ENCODE data around the gene AK9.

Gene AK9

DNA sequence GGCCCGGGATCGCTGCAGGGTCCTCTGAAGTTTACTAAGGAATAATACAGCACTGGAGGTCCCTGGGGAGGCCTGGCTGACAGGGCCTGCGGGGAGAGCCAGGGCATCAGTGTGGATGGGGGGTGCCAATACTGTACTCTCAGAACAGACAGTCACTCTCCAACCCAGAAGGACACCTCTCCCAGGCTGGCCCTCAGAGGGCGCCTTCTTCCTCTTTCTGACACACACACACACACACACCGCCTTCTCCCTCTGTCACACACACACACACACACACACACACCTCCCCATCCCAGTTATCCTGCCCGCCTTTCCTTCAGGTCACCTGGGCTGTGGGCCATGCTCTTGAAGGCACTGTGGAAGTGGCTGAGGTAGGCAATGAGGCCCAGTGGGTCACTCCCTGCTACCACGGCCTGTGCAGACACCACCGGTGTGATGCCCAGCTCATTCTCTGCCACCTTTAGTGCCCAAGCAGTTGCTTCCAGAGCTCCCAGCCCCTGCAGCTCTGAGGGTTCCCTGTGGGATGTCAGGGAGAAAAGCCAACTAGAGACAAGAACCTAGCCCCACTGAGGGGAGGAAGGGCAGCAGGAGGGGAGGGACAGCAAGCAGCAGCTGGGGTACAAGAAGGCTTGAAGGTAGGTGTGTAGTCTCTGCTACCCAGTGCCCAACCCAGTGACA lies 243.0 kb downstream of the AK9 start:
- DNase-seq (ENCODE audit: low spot score): no peak
- TF ChIP-seq, protein P1, sequence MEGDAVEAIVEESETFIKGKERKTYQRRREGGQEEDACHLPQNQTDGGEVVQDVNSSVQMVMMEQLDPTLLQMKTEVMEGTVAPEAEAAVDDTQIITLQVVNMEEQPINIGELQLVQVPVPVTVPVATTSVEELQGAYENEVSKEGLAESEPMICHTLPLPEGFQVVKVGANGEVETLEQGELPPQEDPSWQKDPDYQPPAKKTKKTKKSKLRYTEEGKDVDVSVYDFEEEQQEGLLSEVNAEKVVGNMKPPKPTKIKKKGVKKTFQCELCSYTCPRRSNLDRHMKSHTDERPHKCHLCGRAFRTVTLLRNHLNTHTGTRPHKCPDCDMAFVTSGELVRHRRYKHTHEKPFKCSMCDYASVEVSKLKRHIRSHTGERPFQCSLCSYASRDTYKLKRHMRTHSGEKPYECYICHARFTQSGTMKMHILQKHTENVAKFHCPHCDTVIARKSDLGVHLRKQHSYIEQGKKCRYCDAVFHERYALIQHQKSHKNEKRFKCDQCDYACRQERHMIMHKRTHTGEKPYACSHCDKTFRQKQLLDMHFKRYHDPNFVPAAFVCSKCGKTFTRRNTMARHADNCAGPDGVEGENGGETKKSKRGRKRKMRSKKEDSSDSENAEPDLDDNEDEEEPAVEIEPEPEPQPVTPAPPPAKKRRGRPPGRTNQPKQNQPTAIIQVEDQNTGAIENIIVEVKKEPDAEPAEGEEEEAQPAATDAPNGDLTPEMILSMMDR (IDR thresholded peaks at IDR 0.05; ENCODE audit: extremely low read depth, missing control alignments): no peak

DNA sequence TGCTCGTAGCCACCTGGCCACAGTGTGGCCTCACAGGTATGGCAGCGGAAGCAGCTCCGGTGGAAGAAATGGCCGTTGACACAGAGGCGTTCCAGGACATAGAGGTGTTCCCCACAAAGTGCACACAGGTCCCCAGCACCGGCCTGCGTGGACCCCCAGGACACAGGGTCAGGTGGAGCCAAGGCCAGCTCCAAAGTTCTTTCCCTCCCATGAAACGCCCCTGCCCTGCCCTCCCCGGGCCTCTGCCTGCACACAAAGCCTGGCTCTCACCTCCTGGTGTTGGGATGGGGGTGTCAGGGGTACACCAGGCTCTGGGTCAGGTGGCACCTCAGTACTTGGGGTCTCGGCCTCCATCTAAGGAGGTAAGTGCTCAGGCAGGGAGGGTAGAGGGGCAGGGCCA lies 243.9 kb downstream of the AK9 start:
- no peak for DNase-seq (ENCODE audit: low spot score)

DNA sequence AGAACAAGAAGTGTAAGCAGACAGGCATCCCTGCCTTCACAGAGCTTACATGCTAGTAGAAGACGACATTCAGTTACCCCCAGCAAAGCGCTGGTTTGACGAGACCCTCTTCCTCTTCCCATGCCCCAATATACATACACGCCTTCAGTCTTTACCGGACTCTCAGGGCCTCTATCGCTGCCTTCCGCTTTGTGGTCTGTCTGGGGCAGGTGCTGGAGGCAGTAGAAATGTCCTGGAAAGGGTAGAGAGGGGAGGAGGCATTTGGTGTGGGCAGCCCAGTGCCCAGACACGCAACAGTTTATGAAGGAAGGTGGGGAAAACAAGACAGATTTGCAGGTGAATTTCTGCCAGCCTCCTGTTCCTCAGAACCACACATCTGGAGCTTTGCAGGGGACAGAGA lies 244.5 kb downstream of the AK9 start:
- TF ChIP-seq, protein P1 (IDR thresholded peaks at IDR 0.05; ENCODE audit: extremely low read depth, missing control alignments): no peak

More for the DNA sequence above, 243.9 kb downstream of the AK9 start:
- TF ChIP-seq, protein P1 (IDR thresholded peaks at IDR 0.05; ENCODE audit: extremely low read depth, missing control alignments): no peak

DNA sequence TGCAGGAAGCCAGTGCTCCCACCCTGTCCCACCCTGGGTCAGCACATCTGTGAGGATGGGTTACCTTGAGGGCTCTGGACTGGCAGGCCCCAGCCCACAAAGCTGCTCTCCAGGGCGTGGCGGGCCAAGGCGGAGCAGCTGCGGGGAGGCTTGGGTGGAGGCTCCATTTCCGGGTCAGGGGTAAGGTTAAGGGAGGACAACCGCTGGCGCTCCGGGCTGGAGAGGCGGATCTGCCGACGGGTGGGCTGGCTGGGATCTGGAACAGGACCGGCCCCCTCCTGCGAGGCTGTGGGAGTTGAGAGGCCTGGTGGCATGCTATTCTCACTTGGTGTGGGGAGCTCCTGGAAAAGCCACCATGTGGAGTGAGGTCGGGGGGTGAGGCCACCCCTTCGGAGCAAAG lies 244.9 kb downstream of the AK9 start:
- TF ChIP-seq, protein P1 (IDR thresholded peaks at IDR 0.05; ENCODE audit: extremely low read depth, missing control alignments): no peak
- DNase-seq (ENCODE audit: low spot score): no peak

More for the DNA sequence above, 244.5 kb downstream of the AK9 start:
- DNase-seq (ENCODE audit: low spot score): no peak

DNA sequence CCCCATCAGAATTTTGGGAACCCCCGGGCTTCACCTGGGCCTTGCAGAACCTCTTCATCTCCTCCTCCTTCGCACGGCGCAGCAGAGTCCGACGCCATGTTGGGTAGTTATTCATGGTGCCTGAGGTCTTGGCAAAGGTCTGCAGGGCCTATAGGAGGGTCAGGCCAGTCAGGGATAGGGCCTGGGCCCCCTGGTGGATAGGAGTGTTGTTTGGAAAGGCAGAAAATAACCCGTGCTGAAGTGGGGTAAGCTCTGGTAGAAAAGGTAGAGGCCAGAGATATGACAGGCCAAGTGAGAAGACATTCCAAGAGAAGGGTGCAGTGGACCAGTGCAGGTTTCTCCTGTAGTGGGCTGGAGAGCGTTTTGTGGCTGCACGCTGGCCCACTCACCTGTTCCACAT lies 245.6 kb downstream of the AK9 start:
- DNase-seq (ENCODE audit: low spot score): no peak
- TF ChIP-seq, protein P1 (IDR thresholded peaks at IDR 0.05; ENCODE audit: extremely low read depth, missing control alignments): no peak

DNA sequence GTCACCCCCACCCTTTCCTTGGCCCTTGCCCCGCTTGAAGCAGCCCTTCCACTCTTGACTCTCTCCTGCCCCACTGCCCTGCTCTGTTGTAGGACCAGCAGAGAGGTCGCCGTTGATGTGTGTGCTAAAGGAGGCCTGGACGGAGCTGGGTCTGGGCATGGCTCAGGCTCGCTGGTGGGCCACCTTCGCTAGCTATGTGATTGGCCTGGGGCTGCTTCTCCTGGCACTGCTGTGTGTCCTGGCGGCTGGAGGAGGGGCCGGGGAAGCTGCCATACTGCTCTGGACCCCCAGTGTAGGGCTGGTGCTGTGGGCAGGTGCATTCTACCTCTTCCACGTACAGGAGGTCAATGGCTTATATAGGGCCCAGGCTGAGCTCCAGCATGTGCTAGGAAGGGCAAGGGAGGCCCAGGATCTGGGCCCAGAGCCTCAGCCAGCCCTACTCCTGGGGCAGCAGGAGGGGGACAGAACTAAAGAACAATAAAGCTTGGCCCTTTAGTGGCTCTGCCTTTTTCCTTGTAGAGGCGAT lies 247.5 kb downstream of the AK9 start:
- no peak for DNase-seq (ENCODE audit: low spot score)
- TF ChIP-seq, protein P1 (IDR thresholded peaks at IDR 0.05; ENCODE audit: extremely low read depth, missing control alignments): no peak
